ENCODE results near the gene H1-8. TPM values are rescaled to one million over a fixed set of nuclear protein-coding genes. Genes with fewer than 3 reads are reported as not detected.

The H1-8 gene
- total RNA-seq, 4 donors from 2014 or later = not detected

GRCh38 chr3:129552287-129553050 lies 9.5 kb downstream of the H1-8 start:
- peaks cover 0 to 16% (median 0%) of the 10 kb centered on the region in 3 donors for H3K36me3 ChIP-seq
- no peaks in the 10 kb centered on the region for H3K27me3 ChIP-seq
- H3K4me1 ChIP-seq = peaks cover 0 to 54% (median 35%) of the 10 kb centered on the region in 4 donors
- no peak overlapping the region for H3K4me3 ChIP-seq
- TF ChIP-seq EP300 (IDR thresholded peaks at IDR 0.05) (no peak), CTCF (IDR thresholded peaks at IDR 0.05) (no peak), POLR2A (IDR thresholded peaks at IDR 0.05) (no peak)
- peak overlapping the region in 2 of 4 donors; percentile 90 to 95 for H3K27ac ChIP-seq
- DNase-seq (ENCODE audit: low spot score in 2 of 2) = no peak
- 65 to 69% methylated on average over 10 of the region's 10 CpGs for WGBS, 2 donors
- H3K9me3 ChIP-seq = no peaks in the 10 kb centered on the region

GRCh38 chr3:129553171-129553570 lies 10.2 kb downstream of the H1-8 start:
- Histone ChIP-seq H3K36me3 (peaks cover 0 to 20% (median 0%) of the 10 kb centered on the region in 3 donors), H3K4me3 (no peak overlapping the region), H3K27me3 (no peaks in the 10 kb centered on the region), H3K9me3 (no peaks in the 10 kb centered on the region), H3K27ac (peak overlapping the region in 2 of 4 donors; percentile 90 to 95), H3K4me1 (peaks cover 0 to 61% (median 42%) of the 10 kb centered on the region in 4 donors)
- 71 to 84% methylated on average over 4 to 6 of the region's 6 CpGs for WGBS, 2 donors
- DNase-seq (ENCODE audit: low spot score in 2 of 2) = no peak
- no peak for TF ChIP-seq CTCF (IDR thresholded peaks at IDR 0.05)
- no peak for TF ChIP-seq POLR2A (IDR thresholded peaks at IDR 0.05)
- TF ChIP-seq EP300 (IDR thresholded peaks at IDR 0.05) = no peak

GRCh38 chr3:129553719-129554118 lies 10.7 kb downstream of the H1-8 start:
- peaks cover 0 to 67% (median 48%) of the 10 kb centered on the region in 4 donors for H3K4me1 ChIP-seq
- DNase-seq (ENCODE audit: low spot score in 2 of 2) = no peak
- TF ChIP-seq POLR2A (IDR thresholded peaks at IDR 0.05) = no peak
- TF ChIP-seq EP300 (IDR thresholded peaks at IDR 0.05) = no peak
- H3K36me3 ChIP-seq = peaks cover 0 to 25% (median 0%) of the 10 kb centered on the region in 3 donors
- H3K9me3 ChIP-seq = no peaks in the 10 kb centered on the region
- H3K27me3 ChIP-seq = no peaks in the 10 kb centered on the region
- H3K27ac ChIP-seq = peak overlapping the region in 2 of 4 donors; percentile 90 to 95
- no peak overlapping the region for H3K4me3 ChIP-seq
- WGBS, 2 donors = 61 to 63% methylated on average over 15 of the region's 15 CpGs

GRCh38 chr3:129554356-129555152 lies 11.6 kb downstream of the H1-8 start:
- TF ChIP-seq EP300 (IDR thresholded peaks at IDR 0.05) (no peak), POLR2A (IDR thresholded peaks at IDR 0.05) (no peak), CTCF (IDR thresholded peaks at IDR 0.05) (no peak)
- H3K4me3 ChIP-seq = no peak overlapping the region
- no peak for DNase-seq (ENCODE audit: low spot score in 2 of 2)
- H3K36me3 ChIP-seq = peaks cover 0 to 33% (median 0%) of the 10 kb centered on the region in 3 donors
- H3K27ac ChIP-seq = peak overlapping the region in 3 of 4 donors; percentile 40 to 95 (median 90)
- 31 to 36% methylated on average over 11 to 12 of the region's 13 CpGs for WGBS, 2 donors
- no peaks in the 10 kb centered on the region for H3K27me3 ChIP-seq
- H3K4me1 ChIP-seq = peaks cover 0 to 75% (median 56%) of the 10 kb centered on the region in 4 donors
- H3K9me3 ChIP-seq = no peaks in the 10 kb centered on the region

- H3K4me1 ChIP-seq = peaks cover 0 to 81% (median 62%) of the 10 kb centered on the region in 4 donors
- H3K27ac ChIP-seq = peak overlapping the region in 3 of 4 donors; percentile 40 to 95 (median 90)
- 30 to 37% methylated on average over 15 of the region's 15 CpGs for WGBS, 2 donors
- H3K9me3 ChIP-seq = no peaks in the 10 kb centered on the region
- H3K4me3 ChIP-seq = no peak overlapping the region
- TF ChIP-seq POLR2A (IDR thresholded peaks at IDR 0.05) (no peak), EP300 (IDR thresholded peaks at IDR 0.05) (peak in 1 of 2 donors; percentile 11), CTCF (IDR thresholded peaks at IDR 0.05) (no peak)
- H3K36me3 ChIP-seq = peaks cover 0 to 39% (median 0%) of the 10 kb centered on the region in 3 donors
- no peak for DNase-seq (ENCODE audit: low spot score in 2 of 2)
- no peaks in the 10 kb centered on the region for H3K27me3 ChIP-seq
These were observed 12.2 kb downstream of the H1-8 start for GRCh38 chr3:129555153-129555550.

All from tibial nerve (tissue), 4 donors.